Pulmonary artery endothelial cell (primary cell): Measurements from ENCODE around the gene TSFM. TPM values are rescaled to one million over a fixed set of nuclear protein-coding genes. Genes with fewer than 3 reads are reported as not detected.
"Not testable (repeated sequence)": the region's sequence is repeated elsewhere in the genome, so short reads cannot be mapped to it uniquely, and the experiment has no call there.

Experiments
- DNase-seq: peaks from one replicate; pipeline ENCODE4 v3.0.0-alpha.2; 2011; ENCODE audit warnings: low read depth, low spot score
- total RNA-seq: library from RNA; depleted of rRNA; stranded (reverse); fragments of >200 nt; gene quantifications from 2 replicates; pipeline ENCODE4 v1.2.3, GENCODE V29; 2014

The TSFM gene
- total RNA-seq, 1 donor from 2014 or later: 26.0 TPM

DNA sequence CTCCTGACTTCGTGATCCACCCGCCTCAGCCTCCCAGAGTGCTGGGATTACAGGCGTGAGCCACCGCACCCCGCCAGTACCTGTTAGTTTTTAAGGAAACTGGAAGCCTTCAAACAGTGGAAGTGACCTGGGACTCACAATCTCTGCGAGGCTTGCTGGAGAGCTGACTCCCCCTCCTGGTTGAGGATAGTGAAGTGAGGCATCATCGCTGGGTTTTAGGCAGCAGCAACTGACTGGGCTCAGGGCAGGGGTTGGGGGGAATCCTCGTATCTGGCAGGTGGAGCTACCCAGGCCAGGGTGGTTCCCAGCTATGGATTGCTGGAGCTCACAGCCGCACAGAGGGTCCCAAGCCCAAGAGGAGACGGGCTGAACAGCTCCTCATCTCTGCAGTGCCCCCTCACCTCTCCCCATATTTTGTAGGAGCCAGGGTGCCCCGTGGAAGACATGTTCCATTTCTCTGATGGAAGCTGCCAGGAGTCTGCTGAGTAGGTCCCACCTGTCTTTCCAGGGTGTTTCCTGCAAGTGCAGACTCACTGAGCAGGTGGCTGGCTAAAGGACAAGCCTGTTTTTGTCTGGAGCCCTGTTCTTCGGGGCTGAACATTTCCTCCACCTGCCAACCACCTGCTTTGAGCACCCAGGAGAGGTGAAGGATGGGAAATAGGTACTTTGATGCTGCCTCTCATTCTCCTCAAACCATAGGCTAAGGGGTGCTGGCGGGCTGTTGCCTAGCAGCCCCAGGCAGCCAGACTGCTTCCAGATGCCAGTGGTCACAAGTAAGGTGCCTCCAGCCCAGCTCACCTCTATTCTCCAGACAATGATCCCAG lies 32.8 kb downstream of the TSFM start:
- DNase-seq: no peak

DNA sequence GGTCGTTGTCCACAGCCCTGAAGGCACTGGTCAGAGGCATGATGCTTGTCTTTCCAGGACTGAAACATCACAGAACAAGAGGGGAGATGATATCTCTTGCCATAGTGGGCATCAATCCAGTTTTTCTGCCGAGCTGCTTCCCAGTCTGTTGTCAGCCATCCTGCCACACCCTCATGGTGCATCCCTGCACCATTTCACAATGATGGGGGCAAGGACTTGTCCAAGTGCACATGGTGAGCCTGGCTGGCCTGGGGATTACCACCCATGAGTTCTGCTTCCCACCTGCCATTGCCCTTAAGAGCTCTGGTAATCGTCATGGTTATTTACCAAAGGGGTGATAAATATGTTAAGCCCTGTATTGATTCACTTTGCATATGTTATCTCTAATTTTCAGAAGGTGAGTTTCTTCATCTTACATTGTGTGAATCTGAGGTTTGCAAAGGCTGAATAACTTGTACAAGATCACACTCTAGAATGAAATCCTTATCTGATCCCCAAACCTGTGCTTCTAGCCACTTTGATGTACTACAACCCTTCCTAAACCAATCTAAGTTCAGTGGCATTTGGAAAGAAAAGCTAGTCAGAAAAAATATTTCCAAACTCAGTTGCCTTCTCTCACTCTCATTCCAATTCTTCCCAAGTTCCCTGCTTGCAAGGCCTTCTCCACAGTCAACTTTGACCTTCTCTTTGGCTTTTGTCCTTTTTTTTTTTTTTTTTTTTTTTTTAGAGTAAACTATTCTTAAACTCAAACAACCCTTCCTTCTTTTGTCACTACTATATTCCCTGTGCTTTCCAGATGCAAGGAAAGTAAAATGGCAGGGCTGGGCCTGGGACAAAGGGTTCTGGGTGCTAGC lies 33.6 kb downstream of the TSFM start:
- DNase-seq: no peak

DNA sequence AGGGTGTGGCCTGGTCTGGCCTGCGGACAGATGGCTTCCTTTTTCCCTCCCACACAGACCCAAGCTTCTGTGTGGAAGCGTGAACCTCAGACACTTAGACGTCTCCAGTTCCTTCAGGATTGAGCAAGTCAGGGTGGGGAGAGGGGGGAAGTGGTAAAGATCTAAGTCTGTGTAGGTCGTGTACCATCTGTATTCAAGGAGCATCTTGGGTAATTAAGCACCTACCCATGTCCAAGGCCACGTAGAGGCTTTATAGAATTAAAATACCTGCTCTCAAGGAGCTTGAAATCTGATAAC lies 34.2 kb downstream of the TSFM start:
- no peak for DNase-seq

DNA sequence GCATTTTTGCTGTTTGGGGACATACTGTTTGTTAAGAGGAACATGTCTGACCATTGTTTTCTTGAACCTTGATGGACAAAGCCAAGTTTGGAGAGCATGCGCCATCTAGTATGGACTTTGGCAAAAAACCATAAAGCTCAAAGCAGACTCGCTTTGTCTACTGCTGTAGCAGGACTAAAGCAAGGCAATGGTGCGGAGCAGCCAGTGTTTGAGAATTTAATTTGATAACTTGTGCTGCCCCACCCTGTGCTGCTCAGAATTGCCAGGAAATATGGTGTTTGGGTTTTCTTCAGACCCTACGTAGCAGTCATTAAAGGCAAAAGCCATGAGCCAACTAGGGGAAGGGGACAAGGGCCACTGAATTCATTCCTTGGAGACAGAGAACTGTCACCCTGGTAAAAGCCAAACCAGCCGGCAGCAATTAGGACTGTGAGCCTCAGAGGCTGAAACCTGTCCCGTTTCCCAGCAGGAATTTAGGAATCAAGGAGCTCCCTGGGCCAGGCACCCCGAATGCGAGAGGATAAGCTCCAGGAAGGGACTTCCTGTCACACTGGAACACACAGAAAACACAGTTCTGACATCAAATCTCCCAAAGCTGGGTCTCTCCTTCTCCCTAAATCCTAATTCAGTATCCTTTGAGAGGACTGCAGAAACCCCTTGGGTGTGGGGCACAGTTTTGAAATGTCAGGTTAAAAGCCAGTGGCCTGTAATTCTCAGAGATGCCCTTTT lies 34.8 kb downstream of the TSFM start:
- no peak for DNase-seq

DNA sequence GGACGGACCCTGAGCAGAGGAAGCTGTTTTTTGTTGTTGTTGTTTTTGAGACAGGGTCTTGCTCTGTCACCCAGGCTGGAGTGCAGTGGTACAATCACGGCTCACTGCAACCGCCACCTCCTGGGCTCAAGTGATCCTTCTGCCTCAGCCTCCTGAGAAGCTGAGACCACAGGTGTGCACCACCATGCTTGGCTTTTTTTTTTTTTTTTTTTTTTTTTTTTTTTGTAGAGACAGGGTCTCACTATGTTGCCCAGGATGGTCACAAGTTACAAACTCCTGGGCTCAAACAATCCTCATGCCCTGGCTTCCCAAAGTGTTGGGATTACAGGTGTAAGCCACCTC lies 35.4 kb downstream of the TSFM start:
- DNase-seq: not testable (repeated sequence)

DNA sequence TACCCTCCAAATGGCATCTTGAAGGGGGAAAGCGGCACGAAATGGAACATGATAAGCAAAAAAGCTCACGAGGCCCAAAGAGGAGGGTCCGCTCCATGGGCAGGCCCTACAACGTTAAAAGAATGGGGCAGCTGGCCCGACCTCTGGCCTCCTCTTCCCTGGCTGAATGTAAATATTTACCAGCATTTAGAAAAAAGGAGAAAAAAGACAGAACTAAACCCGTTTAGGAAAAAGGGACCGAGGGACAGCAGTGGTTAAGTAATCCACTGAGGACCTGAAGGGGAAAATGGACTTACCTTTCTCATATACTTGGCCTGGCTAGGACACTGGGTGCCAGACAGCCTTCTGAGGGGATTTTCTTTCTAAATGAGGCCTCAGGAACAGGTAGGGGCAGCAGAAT lies 37.5 kb downstream of the TSFM start:
- not testable (repeated sequence) for DNase-seq

DNA sequence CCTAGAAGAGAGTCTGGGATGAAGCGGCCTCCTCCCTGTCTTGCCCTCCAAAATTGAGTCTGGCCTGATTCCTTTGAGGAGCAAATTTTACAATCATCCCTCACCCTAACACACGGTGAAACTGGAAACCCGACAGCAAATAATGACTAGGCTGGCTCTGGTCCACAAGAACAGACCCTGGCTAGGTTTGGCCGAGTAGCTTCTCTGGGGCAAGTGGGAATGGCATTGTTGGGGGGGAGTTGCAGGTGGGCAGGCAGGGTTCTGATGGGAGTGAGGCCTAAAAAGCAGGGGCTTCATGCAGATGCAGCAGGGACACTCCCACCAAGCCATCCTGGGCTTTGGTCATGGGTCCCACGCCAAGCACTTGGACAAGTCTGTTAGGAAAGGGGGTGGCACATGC lies 38.4 kb downstream of the TSFM start:
- not testable (repeated sequence) for DNase-seq

DNA sequence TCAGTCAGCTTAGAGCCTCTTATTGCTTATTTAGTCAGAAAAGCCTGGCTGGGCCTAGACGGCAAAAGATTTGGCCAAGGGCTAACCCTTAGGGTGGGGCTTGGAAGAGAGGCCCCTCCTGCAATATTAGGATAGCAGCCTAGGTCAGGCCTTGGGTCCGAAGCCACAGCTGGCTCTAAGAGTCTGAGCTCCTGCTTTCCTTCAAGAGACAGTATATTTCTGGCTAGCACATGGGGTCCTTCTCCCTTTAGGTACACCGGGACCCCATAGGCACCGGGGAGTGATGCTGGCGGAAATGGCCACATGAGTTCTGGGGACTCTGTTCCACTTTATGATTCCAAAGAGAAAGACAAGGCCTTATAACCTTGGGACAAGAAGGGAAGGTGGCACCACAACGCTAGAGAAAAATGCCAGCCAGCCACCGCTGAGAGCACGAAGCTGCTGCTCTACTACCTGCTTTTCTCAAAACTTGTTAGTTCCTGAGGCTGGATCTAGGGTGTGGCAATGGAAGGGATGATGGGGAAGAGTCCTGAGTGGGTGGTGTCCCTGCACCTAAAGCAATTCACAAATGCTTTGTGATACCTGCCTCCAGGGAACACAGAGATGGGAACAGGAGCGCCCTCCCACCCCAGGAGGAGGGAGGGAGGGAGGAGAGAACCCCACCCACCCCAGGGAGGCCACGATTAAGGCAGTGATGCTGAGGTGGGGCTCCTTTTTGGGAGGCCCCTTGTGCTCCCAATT lies 39.1 kb downstream of the TSFM start:
- DNase-seq: no peak

DNA sequence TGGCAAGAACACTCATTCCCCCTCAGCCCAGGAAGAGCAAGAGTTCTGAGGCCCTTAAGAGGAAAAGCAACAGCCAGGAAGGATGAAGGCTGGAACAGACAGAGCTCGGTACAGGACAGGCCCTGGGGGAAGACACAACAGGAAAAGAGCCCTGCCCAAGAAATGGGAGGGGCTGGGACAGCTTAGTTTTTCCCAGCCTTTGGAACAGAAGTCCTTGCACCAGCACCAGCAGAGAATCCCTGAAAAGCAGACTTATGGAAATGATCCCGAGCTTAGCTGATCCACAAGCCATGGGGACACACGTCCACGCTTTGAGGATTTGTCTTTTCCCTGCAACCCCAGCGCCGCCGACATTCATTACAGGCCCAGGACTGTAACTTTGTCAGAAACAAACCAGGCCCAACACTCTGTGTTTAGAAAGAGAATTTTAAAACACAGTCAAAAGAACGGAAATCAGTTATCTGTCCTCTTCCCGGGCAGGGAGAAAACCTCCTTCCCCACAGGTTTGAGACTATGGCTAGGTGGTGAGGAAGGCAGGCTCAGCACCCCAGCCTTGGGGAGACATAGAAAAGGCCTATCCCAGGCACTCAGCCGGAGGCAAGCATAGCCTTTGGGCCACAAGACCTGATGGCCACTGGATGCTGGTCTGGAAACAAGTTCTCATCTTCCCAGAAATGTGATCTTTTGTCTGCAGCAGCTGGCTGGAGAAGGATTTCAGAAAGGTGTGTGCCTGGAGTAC lies 40.0 kb downstream of the TSFM start:
- DNase-seq: no peak

DNA sequence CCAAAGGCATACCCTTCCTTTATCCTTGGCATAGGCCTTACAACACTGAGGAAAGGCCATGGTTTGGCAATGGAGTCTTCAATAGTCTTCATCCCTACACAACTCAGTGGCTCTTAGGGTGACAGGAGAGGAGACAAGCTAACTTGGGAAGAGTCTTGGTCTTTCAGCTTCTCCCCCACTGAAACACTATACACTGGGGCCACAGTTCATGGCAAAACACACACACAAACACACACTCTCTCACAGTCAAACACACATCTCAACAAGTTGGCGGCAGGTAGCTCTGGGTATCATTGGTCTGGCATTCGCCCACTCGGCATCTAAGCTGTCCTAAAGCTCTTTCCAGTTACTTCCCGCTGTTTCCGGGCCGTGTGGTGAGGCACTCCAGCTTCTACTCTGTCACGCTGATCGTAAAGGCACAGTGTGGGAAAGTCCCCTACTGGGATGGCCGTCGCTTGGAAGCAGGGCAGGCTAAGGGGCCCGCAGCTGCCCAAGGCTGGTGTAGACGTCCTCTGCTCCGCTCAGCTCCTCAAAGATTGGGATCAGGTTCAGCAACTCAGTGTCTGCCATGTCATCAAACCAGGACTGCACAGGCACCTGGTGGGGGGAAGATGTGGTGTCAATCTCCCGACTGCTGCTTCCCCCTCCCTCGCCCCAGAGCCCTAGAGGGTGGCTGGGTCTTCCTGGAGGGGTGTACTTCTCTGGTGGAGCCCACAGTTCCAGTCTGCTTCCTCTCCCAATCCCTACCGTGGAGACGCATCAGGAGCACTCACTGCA lies 40.7 kb downstream of the TSFM start:
- no peak for DNase-seq

DNA sequence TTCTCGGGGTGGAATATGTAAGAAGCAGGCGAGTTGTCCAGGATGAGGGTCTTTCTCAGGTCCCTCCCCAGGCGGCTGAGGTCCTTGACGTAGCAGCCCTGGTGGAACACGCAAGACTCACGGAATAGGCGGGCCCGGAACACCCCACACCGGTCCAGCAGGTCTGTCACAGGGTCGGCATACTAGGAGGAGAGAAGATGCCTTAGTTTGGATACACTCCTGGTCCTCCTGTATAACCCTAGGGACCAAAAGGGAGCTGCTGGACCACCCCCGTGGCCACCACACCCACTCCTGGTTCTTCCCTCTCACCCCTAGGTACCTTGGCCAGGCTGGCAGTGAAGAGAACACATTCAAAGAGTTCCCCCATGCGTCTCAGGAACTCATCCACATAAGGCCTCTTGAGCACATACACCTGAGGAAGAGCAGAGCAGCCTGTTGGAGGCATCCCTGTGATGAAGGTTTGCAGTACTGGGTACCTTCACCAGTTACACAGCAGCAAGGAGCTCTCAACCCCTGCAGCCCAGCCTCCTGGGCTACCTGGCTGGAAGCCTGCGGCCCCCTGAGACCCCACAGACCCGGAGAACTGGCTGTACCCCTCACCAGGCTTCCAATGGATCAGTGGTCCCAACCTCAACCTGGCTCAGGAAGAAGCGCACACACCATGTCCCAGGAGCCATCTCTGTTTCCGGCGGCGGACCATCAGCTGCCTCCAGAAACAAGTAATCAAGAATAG lies 41.5 kb downstream of the TSFM start:
- no peak for DNase-seq

DNA sequence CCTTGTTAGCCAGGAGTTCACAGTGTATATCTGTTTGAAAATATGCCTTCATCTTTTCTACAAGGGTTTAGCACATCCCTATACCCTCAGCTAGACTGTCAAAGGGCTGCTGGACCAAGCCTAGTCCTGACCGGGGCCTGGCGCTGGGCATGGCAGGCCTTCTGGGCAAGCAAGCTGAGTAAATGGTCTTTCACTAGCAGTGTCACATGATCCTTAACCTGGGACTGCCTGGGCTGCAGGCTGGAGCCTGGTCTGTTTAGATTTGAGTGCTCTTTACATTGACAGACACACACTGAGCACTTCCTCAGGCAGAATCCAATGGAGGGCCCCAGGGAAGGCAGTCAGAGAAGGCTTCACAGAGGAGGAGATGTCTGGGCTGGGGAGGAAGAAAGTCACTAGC lies 42.9 kb downstream of the TSFM start:
- no peak for DNase-seq

DNA sequence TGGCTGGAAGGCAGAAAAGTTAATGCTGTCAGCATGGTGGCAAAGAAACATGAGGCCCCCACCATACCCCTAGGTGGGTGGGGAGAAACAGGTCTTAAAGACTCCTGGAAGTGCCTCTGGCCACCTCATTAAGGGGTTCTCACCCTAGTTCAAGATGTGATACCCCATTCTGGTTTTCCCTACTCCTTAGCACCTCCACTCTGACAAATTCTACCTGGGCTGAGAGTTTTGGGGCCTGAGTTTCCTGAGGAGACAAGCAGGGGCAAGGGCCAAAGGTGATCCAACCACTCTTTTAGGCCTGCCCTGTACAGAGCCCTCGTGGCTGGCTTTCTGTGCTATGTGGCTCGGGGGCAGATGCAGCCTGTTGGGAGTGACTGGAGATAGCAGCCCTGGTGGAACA lies 43.8 kb downstream of the TSFM start:
- DNase-seq: no peak

DNA sequence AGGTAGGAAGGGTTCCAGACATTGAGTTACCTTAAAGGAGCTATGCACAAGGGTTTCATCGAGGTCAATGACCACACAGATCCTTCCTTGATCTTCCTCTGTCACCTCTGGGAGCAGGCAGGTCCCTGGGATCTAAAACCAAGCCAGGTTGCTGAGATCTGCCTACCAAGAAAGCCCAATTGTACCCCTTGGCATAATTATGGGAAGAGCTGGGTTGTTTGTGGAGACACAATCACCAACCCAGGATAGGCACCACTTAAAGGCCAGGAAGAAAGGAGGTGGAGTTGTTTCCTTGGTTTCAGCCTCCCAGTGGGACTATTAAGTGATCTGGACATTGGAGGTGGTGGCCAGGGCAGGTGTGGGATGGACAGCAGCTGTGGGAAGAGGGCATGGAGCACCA lies 44.4 kb downstream of the TSFM start:
- no peak for DNase-seq

DNA sequence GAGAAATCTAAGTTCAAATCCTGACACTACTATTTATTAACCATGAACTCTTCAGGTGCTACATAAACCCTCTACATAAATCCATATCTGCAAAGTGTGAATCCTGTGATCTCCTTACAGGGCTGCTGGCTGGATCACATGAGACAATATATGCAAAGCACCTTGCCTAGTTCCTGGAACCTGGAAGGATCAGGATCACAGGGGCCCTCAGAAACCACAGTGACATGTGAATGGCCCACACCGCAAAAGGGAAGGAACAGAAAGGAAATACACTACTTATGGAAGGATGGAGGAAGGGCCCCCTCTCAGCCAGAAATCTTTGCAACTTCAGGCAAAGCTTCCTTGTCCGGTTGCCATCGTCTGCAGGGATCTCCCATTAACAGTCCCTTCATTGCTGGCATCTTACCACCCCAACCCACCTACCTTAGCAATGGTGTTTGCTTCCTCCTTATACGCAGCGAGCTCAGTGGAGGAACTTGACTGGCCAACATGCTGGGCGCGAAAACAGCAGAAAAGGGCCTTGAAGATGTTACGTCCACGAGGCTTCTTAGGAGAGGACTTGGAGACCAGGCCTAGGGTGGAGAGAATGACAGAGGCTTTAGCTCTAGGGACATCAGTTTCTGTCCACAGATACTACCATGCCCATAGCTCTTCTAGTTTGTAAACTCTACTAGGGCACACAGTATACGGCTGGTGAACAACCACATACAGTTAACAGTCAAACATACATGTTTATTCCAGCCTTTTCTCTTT lies 46.6 kb downstream of the TSFM start:
- DNase-seq: no peak

DNA sequence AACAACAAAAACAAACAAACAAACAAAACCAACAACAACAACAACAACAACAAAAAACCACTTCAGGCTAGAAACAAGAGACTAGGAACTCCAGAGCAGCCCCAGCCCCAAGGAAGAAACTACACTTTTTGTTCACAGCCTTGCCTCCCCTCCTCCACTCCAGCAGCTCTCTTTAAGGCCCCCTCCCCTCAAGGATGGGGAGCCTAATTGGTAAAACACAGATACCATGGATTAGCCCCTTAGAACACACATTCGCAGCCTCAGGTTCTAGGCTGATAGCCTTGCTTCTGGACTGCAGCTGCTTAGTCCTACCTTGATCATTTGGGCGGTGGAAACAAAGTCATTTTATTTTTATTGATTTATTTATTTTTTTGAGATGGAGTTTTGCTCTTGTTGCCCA lies 47.8 kb downstream of the TSFM start:
- DNase-seq: no peak

DNA sequence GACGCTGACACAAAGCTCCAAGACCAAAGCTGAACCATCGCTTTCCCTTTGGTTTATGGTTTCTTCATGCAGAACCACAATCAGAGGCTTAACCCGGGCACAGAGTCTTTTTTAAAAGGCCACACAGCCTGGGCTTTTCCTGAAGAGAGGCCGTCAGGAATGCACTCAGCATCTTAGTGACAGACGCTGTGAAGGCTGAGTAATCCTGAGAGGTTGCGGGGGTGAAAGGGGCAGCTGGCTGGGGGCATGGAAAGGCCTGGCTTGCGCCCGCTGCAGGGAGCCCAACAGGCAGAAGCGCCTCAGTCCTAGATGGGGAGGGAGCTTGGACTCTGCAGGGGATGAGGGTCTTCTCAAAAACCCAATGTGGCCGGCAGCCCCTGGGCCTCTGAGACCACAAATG lies 50.4 kb downstream of the TSFM start:
- DNase-seq: no peak

DNA sequence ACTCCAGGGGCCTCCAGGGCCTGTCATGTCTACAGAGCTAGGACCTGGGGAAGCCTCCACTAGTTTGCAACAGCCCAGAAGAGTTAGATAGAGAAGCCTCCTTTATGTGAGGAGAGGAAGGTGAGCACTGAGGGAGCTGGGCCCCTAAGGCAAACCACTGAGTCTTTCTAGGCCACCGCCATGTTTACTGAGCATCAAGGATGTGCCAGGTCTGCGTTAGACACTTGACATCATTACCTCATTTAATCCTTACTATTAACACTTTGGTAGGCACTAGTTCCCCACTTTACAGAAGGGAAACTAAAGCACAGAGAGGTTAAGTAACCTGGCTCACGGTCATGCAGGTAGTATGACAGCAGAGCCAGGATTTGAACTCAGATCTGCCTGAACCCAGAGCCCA lies 51.1 kb downstream of the TSFM start:
- no peak for DNase-seq
